ENCODE data around the gene APBB3.

The APBB3 gene

DNA sequence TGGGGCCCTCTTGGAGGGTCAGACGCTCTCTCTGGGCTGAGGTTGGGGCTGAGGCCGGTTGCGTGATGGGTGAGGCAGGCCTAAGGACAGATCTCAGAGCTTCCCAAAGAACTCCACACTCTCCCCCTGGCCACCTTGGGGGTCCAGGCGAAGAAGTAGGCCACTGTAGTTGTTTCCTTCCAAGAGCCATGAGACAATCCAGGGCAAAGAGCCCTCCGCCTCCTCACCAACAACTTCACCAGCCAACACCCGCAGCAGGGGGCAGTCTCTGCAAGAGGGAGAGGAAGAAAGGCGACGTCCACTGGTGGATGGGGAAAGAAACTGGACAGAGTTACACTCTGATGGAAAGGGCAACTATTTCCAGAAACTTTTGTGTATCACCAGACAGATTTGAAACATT lies 10.9 kb upstream of the APBB3 start:
- no peak for DNase-seq (ENCODE audit: low read depth in 2 of 2, low spot score in 1 of 2)

DNA sequence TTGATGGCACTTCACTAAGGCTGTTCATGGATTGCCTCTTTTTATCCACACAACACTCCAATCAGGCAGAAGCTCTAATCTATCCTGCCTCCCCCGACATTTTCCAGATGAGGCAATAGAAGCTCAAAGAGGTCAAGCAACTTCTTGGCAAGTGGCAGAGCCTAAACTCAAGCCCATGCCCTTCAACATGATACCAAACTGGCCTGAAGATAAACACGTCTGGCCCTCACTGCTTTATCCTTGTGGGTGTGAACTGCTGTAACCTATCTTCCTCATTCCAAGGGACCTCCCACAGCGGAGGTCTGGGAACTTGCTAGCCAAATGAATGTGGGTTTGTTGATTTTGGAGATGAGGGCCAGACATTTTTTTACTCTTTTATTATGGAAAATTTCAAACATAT lies 9.8 kb upstream of the APBB3 start:
- no peak for DNase-seq (ENCODE audit: low read depth in 2 of 2, low spot score in 1 of 2)

DNA sequence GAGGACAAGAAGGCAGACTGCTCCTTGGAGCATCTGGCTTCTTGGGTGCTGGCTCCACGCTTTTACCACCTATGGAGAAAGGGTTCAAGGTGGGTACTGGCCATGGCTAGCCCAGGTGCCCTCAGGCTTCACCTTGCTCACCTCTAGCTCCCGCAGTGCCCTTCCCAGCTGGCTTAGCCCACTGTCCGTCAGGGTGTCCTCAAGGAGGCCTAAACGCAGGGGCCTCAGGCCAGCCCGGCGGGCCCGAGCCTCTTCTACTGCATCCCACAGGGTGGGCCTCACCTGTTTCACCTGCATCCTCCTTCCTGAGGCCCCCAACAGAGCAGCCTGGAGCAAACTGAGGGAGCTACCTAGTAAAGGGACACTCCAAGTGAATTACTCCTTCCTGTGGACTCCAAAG lies 9.3 kb upstream of the APBB3 start:
- no peak for DNase-seq (ENCODE audit: low read depth in 2 of 2, low spot score in 1 of 2)

DNA sequence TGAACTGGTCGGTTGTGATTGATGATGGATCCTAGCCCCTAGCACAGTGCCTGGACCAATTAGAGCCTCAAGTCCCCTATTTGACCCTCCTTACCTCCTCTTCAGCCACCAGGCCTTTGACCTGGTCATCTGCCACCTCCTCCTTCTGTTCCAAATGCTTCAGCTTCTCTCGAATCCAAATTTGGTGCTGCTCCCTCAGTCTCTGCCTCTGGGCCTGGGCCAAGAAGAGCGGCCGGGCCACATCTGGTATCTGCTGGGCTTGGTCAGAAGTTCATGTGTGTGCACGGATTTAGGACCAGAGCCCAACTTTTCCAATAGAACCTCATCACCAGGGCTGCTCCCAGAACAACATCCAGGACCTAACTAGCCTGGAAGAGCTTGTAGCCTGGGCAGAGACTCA lies 6.7 kb upstream of the APBB3 start:
- DNase-seq (ENCODE audit: low read depth in 2 of 2, low spot score in 1 of 2): no peak

DNA sequence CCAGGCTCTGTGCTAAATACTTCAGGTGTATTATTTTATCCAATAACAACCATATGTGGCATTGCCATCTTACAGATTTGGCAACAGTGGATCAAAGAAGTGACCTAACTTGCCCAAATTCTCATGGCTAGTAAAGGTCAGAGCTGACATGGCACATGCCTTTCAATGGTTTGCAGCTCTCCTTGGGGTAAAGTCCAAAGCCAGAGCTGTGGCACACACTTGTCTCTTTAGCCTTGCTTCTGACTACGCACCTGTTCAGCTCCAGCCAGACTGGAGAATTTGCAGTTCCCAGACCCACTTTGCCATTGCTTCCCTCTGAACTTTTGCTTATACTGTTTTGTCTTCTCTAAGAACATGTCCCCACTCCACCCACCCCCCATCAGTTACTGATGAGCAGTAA lies 6.1 kb upstream of the APBB3 start:
- no peak for DNase-seq (ENCODE audit: low read depth in 2 of 2, low spot score in 1 of 2)

DNA sequence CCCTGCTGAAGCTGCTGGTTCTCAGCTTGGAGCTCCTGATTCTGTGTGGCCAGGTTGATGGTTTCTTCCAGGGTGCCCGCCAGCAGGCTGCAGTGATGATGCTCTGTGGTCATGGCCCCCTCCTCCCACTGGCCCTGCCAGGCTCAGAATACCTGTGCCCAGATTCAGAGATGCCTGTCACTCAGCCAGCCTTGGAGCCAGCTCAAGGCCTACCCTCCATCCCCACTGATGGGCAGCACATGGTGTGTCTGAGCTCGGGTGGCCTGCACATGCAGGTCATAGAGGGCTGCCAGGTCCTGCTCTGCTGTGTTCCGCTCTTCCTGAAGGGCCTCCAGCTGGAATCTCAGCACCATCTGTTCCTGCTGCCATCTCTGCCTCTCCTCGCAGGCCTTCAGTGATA lies 5.7 kb upstream of the APBB3 start:
- DNase-seq (ENCODE audit: low read depth in 2 of 2, low spot score in 1 of 2): no peak

DNA sequence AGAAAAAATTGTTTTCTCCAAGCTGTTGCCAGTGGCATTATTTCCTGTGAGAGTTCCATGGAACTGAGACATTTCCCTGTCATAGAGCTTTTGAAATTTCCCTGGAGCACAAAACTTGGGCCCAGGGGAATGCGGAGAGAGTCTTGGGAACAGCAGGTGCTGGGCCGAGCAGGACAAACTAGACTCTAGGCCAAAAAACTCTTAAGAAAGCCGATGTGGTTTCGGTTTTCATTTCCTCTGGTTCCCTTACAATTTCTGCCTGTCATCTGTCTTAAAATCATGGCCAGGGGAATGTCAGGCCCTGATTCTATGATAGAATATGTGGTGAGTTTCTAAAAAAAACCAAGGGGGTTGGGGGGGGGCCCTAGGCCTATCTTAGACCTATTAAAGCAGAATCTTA lies 4.8 kb upstream of the APBB3 start:
- no peak for DNase-seq (ENCODE audit: low read depth in 2 of 2, low spot score in 1 of 2)

DNA sequence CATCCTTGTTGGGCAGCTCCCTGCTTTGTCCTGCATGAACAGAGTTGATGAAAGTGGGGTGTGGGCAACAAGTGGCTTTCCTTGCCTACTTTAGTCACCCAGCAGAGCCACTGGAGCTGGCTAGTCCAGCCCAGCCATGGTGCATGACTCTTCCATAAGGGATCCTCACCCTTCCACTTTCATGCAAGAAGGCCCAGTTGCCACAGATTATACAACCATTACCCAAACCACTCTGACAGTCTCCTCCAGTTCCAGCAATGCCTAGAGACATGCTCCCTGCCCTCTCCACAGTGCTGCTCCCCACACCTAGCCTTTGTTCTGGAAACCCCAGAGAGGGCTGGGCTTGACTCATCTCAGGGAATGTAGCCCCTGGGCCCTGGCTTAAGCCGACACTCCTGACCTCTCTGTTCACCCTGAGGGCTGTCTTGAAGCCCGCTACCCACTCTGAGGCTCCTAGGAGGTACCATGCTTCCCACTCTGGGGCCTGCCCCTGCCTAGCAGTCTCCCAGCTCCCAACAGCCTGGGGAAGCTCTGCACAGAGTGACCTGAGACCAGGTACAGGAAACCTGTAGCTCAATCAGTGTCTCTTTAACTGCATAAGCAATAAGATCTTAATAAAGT lies 4.2 kb upstream of the APBB3 start:
- no peak for DNase-seq (ENCODE audit: low read depth in 2 of 2, low spot score in 1 of 2)

DNA sequence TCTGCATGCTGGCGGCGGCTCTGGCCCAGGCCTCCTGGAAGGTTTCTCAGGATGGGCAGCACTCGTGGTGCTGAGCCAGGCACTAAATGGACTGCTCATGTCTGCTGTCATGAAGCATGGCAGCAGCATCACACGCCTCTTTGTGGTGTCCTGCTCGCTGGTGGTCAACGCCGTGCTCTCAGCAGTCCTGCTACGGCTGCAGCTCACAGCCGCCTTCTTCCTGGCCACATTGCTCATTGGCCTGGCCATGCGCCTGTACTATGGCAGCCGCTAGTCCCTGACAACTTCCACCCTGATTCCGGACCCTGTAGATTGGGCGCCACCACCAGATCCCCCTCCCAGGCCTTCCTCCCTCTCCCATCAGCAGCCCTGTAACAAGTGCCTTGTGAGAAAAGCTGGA lies 3.5 kb upstream of the APBB3 start:
- DNase-seq (ENCODE audit: low read depth in 2 of 2, low spot score in 1 of 2): no peak

DNA sequence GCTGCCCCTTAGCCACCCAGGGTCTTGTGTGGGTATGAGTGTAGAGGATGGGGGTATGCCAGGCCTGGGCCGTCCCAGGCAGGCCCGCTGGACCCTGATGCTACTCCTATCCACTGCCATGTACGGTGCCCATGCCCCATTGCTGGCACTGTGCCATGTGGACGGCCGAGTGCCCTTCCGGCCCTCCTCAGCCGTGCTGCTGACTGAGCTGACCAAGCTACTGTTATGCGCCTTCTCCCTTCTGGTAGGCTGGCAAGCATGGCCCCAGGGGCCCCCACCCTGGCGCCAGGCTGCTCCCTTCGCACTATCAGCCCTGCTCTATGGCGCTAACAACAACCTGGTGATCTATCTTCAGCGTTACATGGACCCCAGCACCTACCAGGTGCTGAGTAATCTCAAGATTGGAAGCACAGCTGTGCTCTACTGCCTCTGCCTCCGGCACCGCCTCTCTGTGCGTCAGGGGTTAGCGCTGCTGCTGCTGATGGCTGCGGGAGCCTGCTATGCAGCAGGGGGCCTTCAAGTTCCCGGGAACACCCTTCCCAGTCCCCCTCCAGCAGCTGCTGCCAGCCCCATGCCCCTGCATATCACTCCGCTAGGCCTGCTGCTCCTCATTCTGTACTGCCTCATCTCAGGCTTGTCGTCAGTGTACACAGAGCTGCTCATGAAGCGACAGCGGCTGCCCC lies 2.9 kb upstream of the APBB3 start:
- no peak for DNase-seq (ENCODE audit: low read depth in 2 of 2, low spot score in 1 of 2)

DNA sequence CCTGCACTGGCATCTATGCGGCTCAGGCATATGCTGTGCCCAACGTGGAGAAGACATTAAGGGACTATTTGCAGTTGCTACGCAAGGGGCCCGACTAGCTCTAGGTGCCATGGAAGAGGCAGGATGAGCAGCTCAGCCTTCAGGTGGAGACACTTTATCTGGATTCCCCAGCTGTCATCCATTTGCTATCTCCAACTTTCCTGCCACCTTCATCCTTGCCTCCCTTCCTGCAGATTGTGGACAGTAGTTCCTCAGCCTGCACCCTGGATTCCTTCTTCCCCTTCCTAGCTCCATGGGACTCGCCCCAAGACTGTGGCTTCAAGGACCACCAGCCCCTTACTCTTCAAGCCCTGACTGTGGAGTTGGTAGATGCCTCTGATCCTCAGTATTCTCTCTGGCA lies 2.3 kb upstream of the APBB3 start:
- DNase-seq (ENCODE audit: low read depth in 2 of 2, low spot score in 1 of 2): no peak

DNA sequence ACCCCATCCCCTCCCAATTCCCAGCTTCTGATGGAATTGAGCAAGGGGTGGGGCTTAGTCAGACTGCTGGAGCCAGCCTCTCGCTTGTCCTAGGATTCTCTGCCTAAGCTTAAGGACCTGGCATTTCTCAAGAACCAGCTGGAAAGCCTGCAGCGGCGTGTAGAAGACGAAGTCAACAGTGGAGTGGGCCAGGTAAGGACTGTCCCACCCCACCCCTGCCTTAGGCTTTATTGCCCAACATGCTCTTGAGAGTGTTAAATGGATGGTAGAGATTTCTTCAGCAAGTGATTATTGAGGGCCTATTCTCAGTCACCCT lies 1.3 kb upstream of the APBB3 start:
- no peak for DNase-seq (ENCODE audit: low read depth in 2 of 2, low spot score in 1 of 2)

DNA sequence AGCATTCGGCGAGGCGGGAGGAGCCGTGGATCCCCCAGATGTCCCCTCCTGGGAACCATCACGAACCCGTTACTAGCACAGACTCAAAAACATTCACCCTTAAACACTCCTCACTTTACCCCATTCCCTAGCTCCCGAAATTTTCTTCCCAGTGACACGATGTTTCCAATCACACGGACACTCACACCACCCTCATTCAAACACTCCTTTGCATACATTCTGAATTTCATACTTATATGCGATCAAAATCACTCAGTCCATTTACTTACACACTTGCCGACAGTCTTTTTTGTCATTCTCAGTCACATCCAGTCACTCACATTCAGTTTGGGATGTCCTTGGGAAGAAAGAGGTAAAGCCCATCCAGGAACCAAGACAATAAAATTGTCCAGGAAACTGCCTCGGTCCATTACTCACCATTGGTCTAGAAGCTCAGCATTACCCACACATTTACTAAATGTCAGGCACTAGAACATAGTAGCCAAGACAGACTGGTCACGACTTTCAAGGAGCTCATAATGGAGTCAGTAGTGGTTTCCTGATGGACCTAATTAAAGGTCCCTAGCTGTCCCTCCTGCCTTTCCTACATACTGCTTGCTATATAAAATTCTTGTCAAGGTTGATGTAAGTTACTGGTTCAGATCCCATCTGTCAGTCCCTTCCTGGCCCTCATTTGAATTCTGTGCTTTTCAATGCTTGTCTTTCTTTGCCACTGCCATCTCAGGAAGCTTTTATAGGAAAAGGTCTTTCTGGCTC lies 804 bp upstream of the APBB3 start:
- DNase-seq (ENCODE audit: low read depth in 2 of 2, low spot score in 1 of 2): no peak

DNA sequence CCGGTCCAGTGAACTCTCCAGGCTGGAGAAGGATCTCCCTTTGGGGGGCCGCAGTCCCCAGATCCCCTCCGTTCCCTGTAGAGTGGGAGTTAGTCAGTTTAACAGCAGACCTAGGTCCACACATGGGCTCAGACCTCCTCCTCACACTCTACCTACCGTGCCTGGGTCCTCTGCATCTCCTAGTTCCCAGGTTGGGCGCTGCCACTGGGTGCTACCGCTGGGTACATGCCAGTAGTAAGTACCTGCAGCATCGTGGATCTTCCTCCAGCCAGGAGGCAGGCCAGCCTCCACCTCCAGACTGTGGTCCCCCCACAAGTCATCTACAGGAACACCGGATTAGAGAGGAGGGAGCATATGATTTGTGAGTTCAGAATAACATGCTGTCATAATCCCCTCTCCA lies 802 bp downstream of the APBB3 start:
- DNase-seq (ENCODE audit: low read depth in 2 of 2, low spot score in 1 of 2): no peak

DNA sequence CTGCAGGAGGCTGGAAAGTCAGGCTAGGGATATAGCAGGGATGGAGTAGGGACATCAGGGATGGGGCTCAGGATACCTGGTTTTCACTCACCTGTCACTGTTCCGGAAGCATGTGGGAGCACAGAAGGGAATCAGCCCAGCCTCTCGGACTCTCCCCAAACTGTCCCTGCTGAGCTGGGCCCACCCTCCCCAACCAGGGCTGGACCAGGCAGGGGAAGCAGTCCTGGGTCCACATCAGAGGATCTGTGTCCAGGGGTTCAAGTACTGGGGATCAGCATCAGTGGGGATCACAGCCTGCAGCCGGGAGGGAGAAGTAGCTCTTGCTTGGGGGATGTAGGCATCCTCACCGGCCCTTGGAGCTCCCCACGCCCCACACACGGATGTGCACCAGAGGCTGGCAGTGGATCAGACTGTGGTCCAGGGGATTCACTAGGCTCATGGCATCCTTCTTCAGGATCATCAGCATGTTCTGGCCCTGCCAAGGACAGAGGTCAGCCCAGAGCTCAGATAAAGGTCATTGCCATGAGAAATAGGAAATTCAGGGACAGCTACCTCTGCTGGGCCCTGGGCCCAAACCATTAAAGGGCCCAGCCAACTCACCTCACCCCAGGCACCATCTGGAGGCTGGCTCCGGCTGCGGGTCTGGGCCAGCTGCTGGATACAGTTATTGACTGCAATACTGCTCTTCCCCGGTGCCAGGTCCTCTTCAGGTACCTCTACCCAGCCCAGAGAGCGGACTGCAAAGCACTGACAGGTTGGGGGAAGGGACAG lies 2.5 kb downstream of the APBB3 start:
- no peak for DNase-seq (ENCODE audit: low read depth in 2 of 2, low spot score in 1 of 2)

DNA sequence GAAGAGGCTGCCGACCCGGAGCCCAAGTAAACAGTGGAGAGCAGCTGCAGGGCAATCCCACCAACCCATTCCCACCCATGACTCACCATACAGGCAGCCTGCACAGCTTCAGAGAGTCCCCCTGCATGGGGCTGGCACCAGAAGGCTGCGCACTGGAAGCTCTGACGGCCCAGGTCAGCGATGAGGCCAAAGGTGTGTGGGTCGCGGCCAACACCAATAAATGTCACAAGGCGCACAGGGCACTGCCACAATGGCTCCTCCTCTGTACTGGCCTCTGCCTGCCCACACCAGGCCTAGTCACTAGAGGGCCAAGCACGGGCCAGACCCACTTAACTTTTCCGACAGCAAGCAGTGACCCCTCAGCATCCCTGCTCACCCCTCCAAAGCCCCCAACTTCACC lies 4.2 kb downstream of the APBB3 start:
- no peak for DNase-seq (ENCODE audit: low read depth in 2 of 2, low spot score in 1 of 2)

DNA sequence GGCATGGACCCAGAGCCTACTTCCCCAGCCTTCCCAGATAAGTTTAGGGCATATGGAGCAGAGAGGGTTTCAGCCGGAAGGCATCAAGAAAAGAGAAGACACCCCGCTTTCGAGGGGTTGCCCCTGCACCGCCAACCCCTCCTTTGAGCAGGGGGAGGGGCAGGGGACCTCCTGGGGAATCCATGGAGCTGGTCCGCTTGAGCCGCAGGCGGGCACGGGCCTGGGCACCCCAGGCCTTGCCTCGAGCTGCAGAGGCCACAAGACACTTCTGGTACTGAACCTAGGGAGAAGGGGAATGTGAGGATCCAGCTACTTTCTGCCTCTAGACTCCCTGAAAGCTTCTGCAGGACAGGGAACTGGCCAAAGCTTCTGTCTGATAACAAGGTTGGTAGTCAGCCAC lies 5.9 kb downstream of the APBB3 start:
- no peak for DNase-seq (ENCODE audit: low read depth in 2 of 2, low spot score in 1 of 2)

DNA sequence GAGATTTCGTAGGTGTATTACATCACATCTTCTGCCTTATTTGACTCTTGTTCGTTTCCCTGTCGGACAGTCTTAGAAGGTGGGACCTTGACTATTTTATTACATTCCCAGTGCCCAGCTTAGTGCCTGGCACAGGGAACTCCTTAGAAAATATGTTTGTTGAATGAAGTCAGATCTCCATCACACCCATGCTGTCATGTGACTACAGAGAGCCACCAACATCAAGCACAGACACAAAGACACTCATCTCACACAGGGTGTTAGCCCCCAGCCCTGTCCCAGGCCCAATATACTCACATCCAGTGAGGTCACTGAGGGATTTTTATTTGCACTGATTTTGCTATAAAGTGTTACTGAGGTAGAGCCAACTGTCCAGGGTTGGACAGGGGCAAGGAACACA lies 6.4 kb downstream of the APBB3 start:
- DNase-seq (ENCODE audit: low read depth in 2 of 2, low spot score in 1 of 2): no peak

DNA sequence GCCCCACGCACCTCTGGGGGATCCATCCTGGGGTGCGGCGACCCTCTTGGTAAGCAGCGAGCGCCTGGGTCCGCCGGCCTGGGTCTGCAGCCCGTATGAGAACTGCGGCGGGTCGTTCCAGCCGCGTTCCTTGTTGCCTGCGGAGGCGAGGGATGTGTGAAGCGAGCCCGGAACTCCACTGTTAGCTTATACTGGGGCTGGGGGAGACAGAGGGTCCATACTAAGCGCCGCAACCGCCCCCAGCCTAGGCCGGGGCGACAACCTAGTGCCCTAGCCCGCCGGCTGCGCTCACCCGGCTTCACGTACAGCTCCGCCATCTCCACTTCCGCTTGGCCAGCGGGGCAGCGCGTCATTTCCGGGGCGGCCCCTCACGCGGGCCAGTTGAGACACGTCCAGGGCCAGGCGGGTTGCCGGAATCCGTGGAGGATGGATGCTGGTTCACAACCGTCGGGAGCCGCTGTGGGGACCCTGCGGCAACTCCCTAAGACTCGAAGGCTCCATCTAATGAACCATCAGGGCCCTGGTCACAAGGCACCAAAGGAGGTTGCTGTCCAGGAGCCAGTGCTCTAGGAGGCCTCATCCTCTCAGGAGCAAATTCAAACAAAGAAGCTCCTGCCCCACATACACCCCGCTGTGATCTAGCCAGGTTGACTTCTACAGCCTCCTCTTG lies 7.1 kb downstream of the APBB3 start, which contains the start of gene SRA1:
TSS of gene SRA1 (minus strand) at position 338 of the 670 bp plus-strand sequence. CDS start at position 317, 21 bp downstream.
- peak; percentile 68 to 69 for DNase-seq (ENCODE audit: low read depth in 2 of 2, low spot score in 1 of 2)

DNA sequence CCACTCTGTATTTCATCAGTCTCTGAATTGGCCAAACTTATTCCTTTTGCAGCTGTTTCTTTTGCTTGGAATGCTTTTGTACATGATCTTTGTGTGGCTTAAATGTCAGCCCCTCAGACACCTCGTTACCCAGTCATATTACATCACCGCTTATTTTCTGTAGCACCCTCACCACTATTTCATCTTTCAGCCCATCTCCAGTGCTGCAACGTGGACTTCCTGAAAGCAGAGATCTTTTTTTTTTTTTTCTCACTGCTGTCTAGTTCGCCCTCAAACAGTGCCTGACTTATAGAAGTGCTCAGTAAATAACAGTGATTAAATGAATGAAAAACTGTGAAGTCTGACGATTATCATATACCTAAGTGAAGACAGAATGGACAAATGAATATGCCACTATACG lies 8.0 kb downstream of the APBB3 start:
- no peak for DNase-seq (ENCODE audit: low read depth in 2 of 2, low spot score in 1 of 2)

DNA sequence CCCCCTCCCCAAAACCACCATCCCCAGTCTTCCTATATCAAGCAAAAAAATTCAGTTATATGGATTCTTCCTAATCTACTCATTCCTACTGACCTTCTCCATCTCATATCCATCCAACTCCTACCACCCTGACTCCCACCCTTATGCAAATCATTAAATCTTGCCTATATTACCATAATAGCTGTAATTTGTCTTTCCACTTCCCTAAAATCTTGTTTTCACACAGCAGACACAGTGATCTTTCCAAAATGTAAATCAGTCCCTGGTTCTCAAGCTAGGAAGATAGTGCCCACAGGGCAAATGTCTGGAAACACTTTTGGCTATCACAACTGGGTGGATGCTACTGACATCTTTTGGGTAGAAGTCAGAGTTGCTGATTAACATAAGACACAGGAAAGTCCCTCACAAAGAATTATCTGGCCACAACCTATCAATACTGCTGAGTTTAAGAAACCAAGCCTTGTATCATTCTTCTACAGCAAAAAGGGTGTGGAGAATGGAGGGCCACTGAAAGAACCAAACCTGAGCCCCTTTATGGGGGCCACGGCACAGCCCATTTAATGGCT lies 8.6 kb downstream of the APBB3 start:
- no peak for DNase-seq (ENCODE audit: low read depth in 2 of 2, low spot score in 1 of 2)

Data from stimulated activated CD8-positive, alpha-beta memory T cell treated with anti-CD3 and anti-CD28 coated beads, Interleukin-4, amount 100 ng/mL, for 4 hours (primary cell).